BLaER1 treated with 17β-estradiol and CSF1 and Interleukin-3, amounts not matched to agents 10 nM and 100 nM (cell line): Measurements from ENCODE around the gene NBAS.

Source experiments
- H3K27ac ChIP-seq, 11 experiments: shearing (Covaris generic); formaldehyde crosslinking; 2 replicates each; pipeline ENCODE4 v1.8.1; 2022
- H3K27me3 ChIP-seq, 11 experiments: shearing (Covaris generic); formaldehyde crosslinking; 2 replicates each; pipeline ENCODE4 v1.8.1; 2022
- H3K36me3 ChIP-seq, 11 experiments: shearing (Covaris generic); formaldehyde crosslinking; 2 replicates each; pipeline ENCODE4 v1.8.1; 2022
- H3K4me1 ChIP-seq, 10 experiments: shearing (Covaris generic); formaldehyde crosslinking; 2 replicates each; pipeline ENCODE4 v1.8.1; 2022
- H3K4me2 ChIP-seq, 11 experiments: shearing (Covaris generic); formaldehyde crosslinking; 2 replicates each; pipeline ENCODE4 v1.8.1; 2022
- H3K4me3 ChIP-seq, 10 experiments: shearing (Covaris generic); formaldehyde crosslinking; 2 replicates each; pipeline ENCODE4 v1.8.1; 2022
- H3K9ac ChIP-seq, 11 experiments: shearing (Covaris generic); formaldehyde crosslinking; 2 replicates each; pipeline ENCODE4 v1.8.1; 2022
- H3K9me3 ChIP-seq, 11 experiments: shearing (Covaris generic); formaldehyde crosslinking; replicated peaks in 1 of 11; 2 replicates each; pipeline ENCODE4 v1.8.1; 2022
- H4K20me1 ChIP-seq, 11 experiments: shearing (Covaris generic); formaldehyde crosslinking; 2 replicates each; pipeline ENCODE4 v1.8.1; 2022
- Cebpa-rat ChIP-seq, 11 experiments: shearing (Covaris generic); IDR thresholded peaks; 2 replicates each; pipeline ENCODE4 v1.8.1; 2022

NBAS gene

GRCh38 chr2:15146960-15147359, 414.2 kb downstream of the NBAS start:
- Histone ChIP-seq H3K9me3 (no peaks in the 10 kb centered on the region), H3K27me3 (no peaks in the 10 kb centered on the region), H3K36me3 (no peaks in the 10 kb centered on the region), H3K27ac (no peak overlapping the region), H3K4me1 (peaks cover 11 to 26% (median 18%) of the 10 kb centered on the region in 10 experiments), H3K4me2 (no peak overlapping the region), H3K9ac (no peak overlapping the region), H3K4me3 (no peak overlapping the region), H4K20me1 (no peaks in the 10 kb centered on the region)
- no peak for TF ChIP-seq Cebpa-rat (IDR thresholded peaks at IDR 0.05)

GRCh38 chr2:15145919-15146318, 415.2 kb downstream of the NBAS start:
- Histone ChIP-seq H3K4me2 (no peak overlapping the region), H3K4me1 (peaks cover 16 to 36% (median 28%) of the 10 kb centered on the region in 10 experiments)
- TF ChIP-seq Cebpa-rat (IDR thresholded peaks at IDR 0.05): no peak

GRCh38 chr2:15145046-15145817, 415.9 kb downstream of the NBAS start:
- Histone ChIP-seq H3K4me1 (peaks cover 16 to 36% (median 28%) of the 10 kb centered on the region in 10 experiments), H3K27ac (no peak overlapping the region), H3K9ac (no peak overlapping the region), H3K4me2 (no peak overlapping the region), H3K4me3 (no peak overlapping the region), H3K36me3 (no peaks in the 10 kb centered on the region), H4K20me1 (no peaks in the 10 kb centered on the region), H3K9me3 (peaks cover 0 to 12% (median 3%) of the 10 kb centered on the region in 11 experiments; a peak in 15 of 22 replicates), H3K27me3 (no peaks in the 10 kb centered on the region)
- no peak for TF ChIP-seq Cebpa-rat (IDR thresholded peaks at IDR 0.05)

More at GRCh38 chr2:15145919-15146318, 415.2 kb downstream of the NBAS start:
- H3K9me3 ChIP-seq: peaks cover 0 to 5% (median 0%) of the 10 kb centered on the region in 11 experiments; a peak in 1 of 22 replicates
- no peak overlapping the region for H3K9ac ChIP-seq
- H3K4me3 ChIP-seq: no peak overlapping the region
- no peaks in the 10 kb centered on the region for H3K27me3 ChIP-seq
- H3K27ac ChIP-seq: no peak overlapping the region
- H4K20me1 ChIP-seq: no peaks in the 10 kb centered on the region
- H3K36me3 ChIP-seq: no peaks in the 10 kb centered on the region

GRCh38 chr2:15142069-15142689, 419.0 kb downstream of the NBAS start:
- peak overlapping the region; percentile 65 to 85 (median 78) for H3K4me2 ChIP-seq
- peaks cover 16 to 54% (median 30%) of the 10 kb centered on the region in 10 experiments for H3K4me1 ChIP-seq
- H3K4me3 ChIP-seq: peak overlapping the region in 7 of 10 experiments; percentile 5 to 39 (median 34); a peak in 8 of 20 replicates
- H3K27me3 ChIP-seq: no peaks in the 10 kb centered on the region
- H3K9ac ChIP-seq: peak overlapping the region in 9 of 11 experiments; percentile 12 to 76 (median 39); a peak in 11 of 22 replicates
- no peaks in the 10 kb centered on the region for H3K36me3 ChIP-seq
- peak overlapping the region in 10 of 11 experiments; percentile 16 to 93 (median 66); a peak in 18 of 22 replicates for H3K27ac ChIP-seq
- TF ChIP-seq Cebpa-rat (IDR thresholded peaks at IDR 0.05): peak in 6 of 11 experiments; percentile 31 to 93 (median 66); a peak in 9 of 22 replicates
- no peaks in the 10 kb centered on the region for H4K20me1 ChIP-seq
- peaks cover 0 to 18% (median 10%) of the 10 kb centered on the region in 11 experiments; a peak in 17 of 22 replicates for H3K9me3 ChIP-seq

GRCh38 chr2:15141211-15141610, 419.9 kb downstream of the NBAS start:
- peak overlapping the region in 4 of 11 experiments; percentile 64 to 71 (median 69); a peak in 6 of 22 replicates for H3K9ac ChIP-seq
- no peak overlapping the region for H3K4me3 ChIP-seq
- H3K27ac ChIP-seq: peak overlapping the region in 9 of 11 experiments; percentile 45 to 93 (median 69); a peak in 16 of 22 replicates

GRCh38 chr2:15136639-15137038, 424.5 kb downstream of the NBAS start:
- H3K27ac ChIP-seq: no peak overlapping the region
- TF ChIP-seq Cebpa-rat (IDR thresholded peaks at IDR 0.05): no peak
- no peak overlapping the region for H3K4me3 ChIP-seq
- no peak overlapping the region for H3K4me2 ChIP-seq
- H3K4me1 ChIP-seq: peaks cover 2 to 34% (median 18%) of the 10 kb centered on the region in 10 experiments; a peak in 18 of 20 replicates
- H3K27me3 ChIP-seq: no peaks in the 10 kb centered on the region
- H3K36me3 ChIP-seq: no peaks in the 10 kb centered on the region
- no peak overlapping the region for H3K9ac ChIP-seq
- H3K9me3 ChIP-seq: peaks cover 7 to 25% (median 18%) of the 10 kb centered on the region in 11 experiments; a peak in 20 of 22 replicates
- no peaks in the 10 kb centered on the region for H4K20me1 ChIP-seq

More at GRCh38 chr2:15141211-15141610, 419.9 kb downstream of the NBAS start:
- Histone ChIP-seq H3K4me1 (peaks cover 16 to 54% (median 30%) of the 10 kb centered on the region in 10 experiments), H3K27me3 (no peaks in the 10 kb centered on the region), H3K36me3 (no peaks in the 10 kb centered on the region), H3K4me2 (peak overlapping the region in 9 of 11 experiments; percentile 65 to 85 (median 79); a peak in 14 of 22 replicates), H3K9me3 (peaks cover 2 to 22% (median 11%) of the 10 kb centered on the region in 11 experiments; a peak in 18 of 22 replicates), H4K20me1 (no peaks in the 10 kb centered on the region)
- no peak for TF ChIP-seq Cebpa-rat (IDR thresholded peaks at IDR 0.05)

GRCh38 chr2:15134957-15135356, 426.2 kb downstream of the NBAS start:
- H3K36me3 ChIP-seq: no peaks in the 10 kb centered on the region
- TF ChIP-seq Cebpa-rat (IDR thresholded peaks at IDR 0.05): peak in 9 of 11 experiments; percentile 17 to 86 (median 54); a peak in 14 of 22 replicates
- H3K4me3 ChIP-seq: no peak overlapping the region
- H3K4me2 ChIP-seq: 0 out of 22 replicates have a peak overlapping the region, but pooled peaks of 1 of the 11 experiments have one; percentile 6
- H4K20me1 ChIP-seq: no peaks in the 10 kb centered on the region
- H3K27ac ChIP-seq: no peak overlapping the region
- no peaks in the 10 kb centered on the region for H3K27me3 ChIP-seq
- peaks cover 0 to 26% (median 11%) of the 10 kb centered on the region in 10 experiments; a peak in 13 of 20 replicates for H3K4me1 ChIP-seq
- peaks cover 4 to 19% (median 11%) of the 10 kb centered on the region in 11 experiments; a peak in 20 of 22 replicates for H3K9me3 ChIP-seq
- H3K9ac ChIP-seq: no peak overlapping the region

- no peak overlapping the region for H3K9ac ChIP-seq
- no peak for TF ChIP-seq Cebpa-rat (IDR thresholded peaks at IDR 0.05)
- H3K36me3 ChIP-seq: no peaks in the 10 kb centered on the region
- peaks cover 0 to 26% (median 11%) of the 10 kb centered on the region in 10 experiments; a peak in 13 of 20 replicates for H3K4me1 ChIP-seq
- peaks cover 0 to 14% (median 8%) of the 10 kb centered on the region in 11 experiments; a peak in 7 of 22 replicates for H3K9me3 ChIP-seq
- H3K4me2 ChIP-seq: peak overlapping the region in 8 of 11 experiments; percentile 8 to 55 (median 34); a peak in 12 of 22 replicates
- peak overlapping the region in 2 of 11 experiments; percentile 6 to 43; a peak in 2 of 22 replicates for H3K27ac ChIP-seq
- no peaks in the 10 kb centered on the region for H4K20me1 ChIP-seq
- H3K4me3 ChIP-seq: no peak overlapping the region
- H3K27me3 ChIP-seq: no peaks in the 10 kb centered on the region
These were observed 427.7 kb downstream of the NBAS start for GRCh38 chr2:15133461-15133860.
